Measurements from ENCODE around the gene IL23A.

IL23A gene

GRCh38 chr12:56297400-56297799 is 41.3 kb upstream of the IL23A start:
- Histone ChIP-seq H3K27me3 (ENCODE audit: insufficient read depth, poor library complexity, severe bottlenecking) (no peaks in the 10 kb centered on the region), H3K27ac (replicated peaks) (peak overlapping the region; percentile 6), H3K4me3 (replicated peaks; ENCODE audit: insufficient read depth, low read length) (no peak overlapping the region)
- no peak for DNase-seq (ENCODE audit: low read depth in 1 of 2, low spot score in 1 of 2)
- TF ChIP-seq SPI1 (IDR thresholded peaks at IDR 0.05; ENCODE audit: borderline replicate concordance, low read depth) (no peak), GABPA (IDR thresholded peaks at IDR 0.05; ENCODE audit: low read depth) (no peak), CTCF (IDR thresholded peaks at IDR 0.05; ENCODE audit: insufficient read depth, low read length) (no peak), POLR2AphosphoS5 (IDR thresholded peaks at IDR 0.05; ENCODE audit: low read depth) (no peak), REST (IDR thresholded peaks at IDR 0.05; ENCODE audit: insufficient replicate concordance, low read depth) (no peak)

- Histone ChIP-seq H3K27ac (replicated peaks) (peak overlapping the region; percentile 94), H3K27me3 (ENCODE audit: insufficient read depth, poor library complexity, severe bottlenecking) (no peaks in the 10 kb centered on the region), H3K4me3 (replicated peaks; ENCODE audit: insufficient read depth, low read length) (peak overlapping the region; percentile 57)
- TF ChIP-seq REST (IDR thresholded peaks at IDR 0.05; ENCODE audit: insufficient replicate concordance, low read depth) (no peak), POLR2AphosphoS5 (IDR thresholded peaks at IDR 0.05; ENCODE audit: low read depth) (no peak), GABPA (IDR thresholded peaks at IDR 0.05; ENCODE audit: low read depth) (no peak), CTCF (IDR thresholded peaks at IDR 0.05; ENCODE audit: insufficient read depth, low read length) (no peak), SPI1 (IDR thresholded peaks at IDR 0.05; ENCODE audit: borderline replicate concordance, low read depth) (no peak)
- no peak for DNase-seq (ENCODE audit: low read depth in 1 of 2, low spot score in 1 of 2)
Measured at GRCh38 chr12:56298828-56299227, 39.9 kb upstream of the IL23A start.

GRCh38 chr12:56299308-56299852 is 39.3 kb upstream of the IL23A start:
- DNase-seq (ENCODE audit: low read depth in 1 of 2, low spot score in 1 of 2) = peak in 1 of 2 experiments; percentile 43
- H3K4me3 ChIP-seq (replicated peaks; ENCODE audit: insufficient read depth, low read length) = peak overlapping the region; percentile 57
- no peaks in the 10 kb centered on the region for H3K27me3 ChIP-seq (ENCODE audit: insufficient read depth, poor library complexity, severe bottlenecking)
- H3K27ac ChIP-seq (replicated peaks) = peak overlapping the region; percentile 94
- TF ChIP-seq POLR2AphosphoS5 (IDR thresholded peaks at IDR 0.05; ENCODE audit: low read depth) = no peak
- TF ChIP-seq REST (IDR thresholded peaks at IDR 0.05; ENCODE audit: insufficient replicate concordance, low read depth) = no peak
- TF ChIP-seq SPI1 (IDR thresholded peaks at IDR 0.05; ENCODE audit: borderline replicate concordance, low read depth) = no peak
- TF ChIP-seq GABPA (IDR thresholded peaks at IDR 0.05; ENCODE audit: low read depth) = no peak
- TF ChIP-seq CTCF (IDR thresholded peaks at IDR 0.05; ENCODE audit: insufficient read depth, low read length) = no peak

Data from HL-60 (cell line).